ENCODE measurements around the gene SLC22A12. TPM values are rescaled to one million over a fixed set of nuclear protein-coding genes. Genes with fewer than 3 reads are reported as not detected.

Gene SLC22A12
- polyA plus RNA-seq, 1 experiment = not detected

DNA sequence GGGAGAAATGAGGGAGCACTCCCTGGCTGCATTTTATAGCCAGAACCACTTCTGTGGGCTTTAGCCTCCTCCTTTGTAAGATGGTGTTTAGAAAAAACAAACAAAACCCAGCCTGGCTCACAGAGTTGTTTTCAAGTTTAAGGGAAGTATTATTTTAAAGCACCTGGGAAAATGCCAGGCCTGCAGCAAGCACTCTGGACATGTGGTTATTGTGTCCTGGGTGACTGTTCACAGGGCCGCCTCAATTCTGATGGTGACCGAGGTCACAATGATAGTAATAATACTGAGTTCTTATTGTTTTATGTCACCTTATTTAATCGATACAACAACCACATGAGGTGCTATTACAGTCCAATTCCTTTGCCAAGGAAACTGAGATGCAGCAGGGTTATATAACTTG is 20.7 kb upstream of the SLC22A12 start:
- H3K4me3 ChIP-seq (ENCODE audit: low read depth, low read length) = no peak overlapping the region
- ChIA-PET POLR2A (no interaction called here), CTCF (no interaction called here)
- no peak for DNase-seq (ENCODE audit: low read depth)
- H3K36me3 ChIP-seq (ENCODE audit: control insufficient read depth, insufficient read depth, low read length) = no peaks in the 10 kb centered on the region
- TF ChIP-seq, protein P1, sequence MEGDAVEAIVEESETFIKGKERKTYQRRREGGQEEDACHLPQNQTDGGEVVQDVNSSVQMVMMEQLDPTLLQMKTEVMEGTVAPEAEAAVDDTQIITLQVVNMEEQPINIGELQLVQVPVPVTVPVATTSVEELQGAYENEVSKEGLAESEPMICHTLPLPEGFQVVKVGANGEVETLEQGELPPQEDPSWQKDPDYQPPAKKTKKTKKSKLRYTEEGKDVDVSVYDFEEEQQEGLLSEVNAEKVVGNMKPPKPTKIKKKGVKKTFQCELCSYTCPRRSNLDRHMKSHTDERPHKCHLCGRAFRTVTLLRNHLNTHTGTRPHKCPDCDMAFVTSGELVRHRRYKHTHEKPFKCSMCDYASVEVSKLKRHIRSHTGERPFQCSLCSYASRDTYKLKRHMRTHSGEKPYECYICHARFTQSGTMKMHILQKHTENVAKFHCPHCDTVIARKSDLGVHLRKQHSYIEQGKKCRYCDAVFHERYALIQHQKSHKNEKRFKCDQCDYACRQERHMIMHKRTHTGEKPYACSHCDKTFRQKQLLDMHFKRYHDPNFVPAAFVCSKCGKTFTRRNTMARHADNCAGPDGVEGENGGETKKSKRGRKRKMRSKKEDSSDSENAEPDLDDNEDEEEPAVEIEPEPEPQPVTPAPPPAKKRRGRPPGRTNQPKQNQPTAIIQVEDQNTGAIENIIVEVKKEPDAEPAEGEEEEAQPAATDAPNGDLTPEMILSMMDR (IDR thresholded peaks at IDR 0.05; ENCODE audit: insufficient read depth, low read depth, low read length) = no peak
- peaks cover 5% of the 10 kb centered on the region for H3K27me3 ChIP-seq (ENCODE audit: control insufficient read depth, insufficient read depth, low read length)

DNA sequence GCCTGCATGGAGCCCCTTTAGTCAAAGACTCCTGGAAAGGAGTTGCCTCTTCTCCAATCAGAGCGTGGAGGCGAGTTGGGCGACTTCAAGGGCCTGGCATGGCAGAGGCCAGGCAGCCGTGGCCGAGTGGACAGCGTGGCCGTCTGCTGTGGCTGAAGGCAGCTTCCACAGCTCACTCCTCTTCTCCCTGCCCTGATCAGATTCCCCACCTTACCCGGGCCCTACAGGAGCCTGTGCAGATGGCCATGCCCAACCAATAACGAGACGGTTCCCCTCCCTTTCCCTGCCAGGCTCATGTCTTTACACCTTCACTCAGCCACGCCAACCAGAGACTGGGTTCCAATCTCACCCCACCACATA is 20.0 kb upstream of the SLC22A12 start:
- POLR2A ChIA-PET = no interaction called here
- CTCF ChIA-PET = no interaction called here
- no peaks in the 10 kb centered on the region for H3K36me3 ChIP-seq (ENCODE audit: control insufficient read depth, insufficient read depth, low read length)
- H3K27me3 ChIP-seq (ENCODE audit: control insufficient read depth, insufficient read depth, low read length) = peaks cover 5% of the 10 kb centered on the region
- H3K4me3 ChIP-seq (ENCODE audit: low read depth, low read length) = no peak overlapping the region
- no peak for DNase-seq (ENCODE audit: low read depth)
- TF ChIP-seq, protein P1 (IDR thresholded peaks at IDR 0.05; ENCODE audit: insufficient read depth, low read depth, low read length) = no peak

DNA sequence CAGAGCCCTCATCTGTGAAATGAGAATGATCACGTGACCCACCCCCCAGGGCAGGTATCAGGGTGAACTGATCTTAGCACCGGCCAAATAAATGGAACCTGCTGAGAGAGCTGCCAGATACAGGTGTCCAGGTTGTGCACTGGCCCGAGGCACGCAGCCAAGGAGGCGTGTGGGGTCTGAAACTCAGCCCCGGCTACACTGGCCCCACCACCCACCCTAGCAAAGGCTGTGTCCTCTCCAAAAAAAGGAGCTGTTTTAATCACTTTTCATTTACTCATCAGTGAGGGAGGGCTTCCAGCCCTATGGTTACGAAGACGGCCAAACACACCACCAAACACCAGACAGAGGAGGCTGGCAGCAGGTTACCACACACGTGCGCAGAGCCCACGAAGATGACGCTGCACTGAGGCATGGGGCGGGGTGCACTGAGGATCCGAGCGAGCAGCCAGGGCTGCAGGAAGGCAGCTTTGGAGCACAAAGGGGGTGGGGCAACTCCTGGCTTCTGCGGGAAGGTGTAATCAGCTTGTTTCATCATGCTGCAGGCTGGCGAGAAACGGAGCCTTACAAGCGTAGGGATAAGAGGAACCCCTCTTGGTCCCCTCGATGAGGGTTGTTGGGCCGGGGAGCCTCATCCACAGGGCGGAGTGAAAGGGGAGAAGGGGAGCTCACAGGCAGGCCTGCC is 19.5 kb upstream of the SLC22A12 start:
- peaks cover 5% of the 10 kb centered on the region for H3K27me3 ChIP-seq (ENCODE audit: control insufficient read depth, insufficient read depth, low read length)
- H3K36me3 ChIP-seq (ENCODE audit: control insufficient read depth, insufficient read depth, low read length) = no peaks in the 10 kb centered on the region
- TF ChIP-seq, protein P1 (IDR thresholded peaks at IDR 0.05; ENCODE audit: insufficient read depth, low read depth, low read length) = no peak
- CTCF ChIA-PET = no interaction called here
- no peak for DNase-seq (ENCODE audit: low read depth)
- POLR2A ChIA-PET = no interaction called here
- no peak overlapping the region for H3K4me3 ChIP-seq (ENCODE audit: low read depth, low read length)

GRCh38 chr11:64572143-64572542 is 18.9 kb upstream of the SLC22A12 start:
- no peak overlapping the region for H3K4me3 ChIP-seq (ENCODE audit: low read depth, low read length)
- TF ChIP-seq, protein P1 (IDR thresholded peaks at IDR 0.05; ENCODE audit: insufficient read depth, low read depth, low read length) = no peak
- H3K36me3 ChIP-seq (ENCODE audit: control insufficient read depth, insufficient read depth, low read length) = no peaks in the 10 kb centered on the region
- POLR2A ChIA-PET = no interaction called here
- CTCF ChIA-PET = no interaction called here
- DNase-seq (ENCODE audit: low read depth) = no peak
- H3K27me3 ChIP-seq (ENCODE audit: control insufficient read depth, insufficient read depth, low read length) = peaks cover 5% of the 10 kb centered on the region

- H3K27me3 ChIP-seq (ENCODE audit: control insufficient read depth, insufficient read depth, low read length) = peaks cover 9% of the 10 kb centered on the region
- CTCF ChIA-PET = no interaction called here
- POLR2A ChIA-PET = no interaction called here
- no peaks in the 10 kb centered on the region for H3K36me3 ChIP-seq (ENCODE audit: control insufficient read depth, insufficient read depth, low read length)
- no peak for DNase-seq (ENCODE audit: low read depth)
- TF ChIP-seq, protein P1 (IDR thresholded peaks at IDR 0.05; ENCODE audit: insufficient read depth, low read depth, low read length) = no peak
- no peak overlapping the region for H3K4me3 ChIP-seq (ENCODE audit: low read depth, low read length)
These were observed 13.8 kb upstream of the SLC22A12 start for GRCh38 chr11:64577202-64577601.
